ENCODE data around the gene PRKAG2.
"Not testable (repeated sequence)": the region's sequence is repeated elsewhere in the genome, so short reads cannot be mapped to it uniquely, and the experiment has no call there.

Gene PRKAG2

GRCh38 chr7:151568956-151569940, 307.7 kb downstream of the PRKAG2 start:
- no peak for DNase-seq

DNA sequence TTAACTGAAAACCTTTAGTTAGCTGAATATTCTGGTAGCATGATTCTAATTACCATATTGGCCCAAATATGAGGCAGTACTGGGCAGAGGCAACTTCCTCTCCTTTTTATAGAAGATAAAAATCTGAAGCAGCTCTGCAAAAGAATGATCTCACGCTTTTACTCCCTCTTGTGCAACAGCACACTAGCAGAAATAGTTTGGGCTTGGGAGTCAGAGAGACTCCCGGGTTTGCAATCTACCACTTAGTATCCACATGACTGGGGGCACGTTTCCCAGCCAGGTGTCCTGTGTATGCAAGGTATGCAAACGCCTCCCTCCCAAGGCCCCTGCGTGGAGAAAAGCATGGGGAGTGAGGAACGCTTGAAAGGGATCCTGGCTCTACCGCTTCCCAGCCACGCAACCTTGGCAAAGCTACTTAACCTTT, 310.0 kb downstream of the PRKAG2 start:
- DNase-seq = no peak

- DNase-seq = no peak
Measured at GRCh38 chr7:151565541-151565940, 311.4 kb downstream of the PRKAG2 start.

DNA sequence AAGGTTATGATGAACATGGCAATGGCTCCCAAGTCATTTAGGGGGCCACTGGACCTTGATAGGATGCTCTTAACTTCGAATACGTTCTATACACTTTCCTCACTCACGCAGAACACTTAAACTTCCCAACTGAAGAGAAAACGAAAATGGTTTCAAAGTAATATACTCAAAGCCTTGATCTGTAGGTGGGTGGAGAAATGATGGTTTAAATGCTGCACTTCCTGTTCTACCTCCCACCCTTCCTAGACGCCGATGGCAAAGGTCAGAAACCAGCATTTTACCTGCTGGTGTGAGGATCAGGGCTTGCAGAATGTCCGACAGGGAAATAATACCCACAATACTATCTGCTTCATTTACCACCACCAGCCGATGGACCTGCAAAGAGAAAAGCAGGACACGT, 316.7 kb downstream of the PRKAG2 start:
- no peak for DNase-seq

DNA sequence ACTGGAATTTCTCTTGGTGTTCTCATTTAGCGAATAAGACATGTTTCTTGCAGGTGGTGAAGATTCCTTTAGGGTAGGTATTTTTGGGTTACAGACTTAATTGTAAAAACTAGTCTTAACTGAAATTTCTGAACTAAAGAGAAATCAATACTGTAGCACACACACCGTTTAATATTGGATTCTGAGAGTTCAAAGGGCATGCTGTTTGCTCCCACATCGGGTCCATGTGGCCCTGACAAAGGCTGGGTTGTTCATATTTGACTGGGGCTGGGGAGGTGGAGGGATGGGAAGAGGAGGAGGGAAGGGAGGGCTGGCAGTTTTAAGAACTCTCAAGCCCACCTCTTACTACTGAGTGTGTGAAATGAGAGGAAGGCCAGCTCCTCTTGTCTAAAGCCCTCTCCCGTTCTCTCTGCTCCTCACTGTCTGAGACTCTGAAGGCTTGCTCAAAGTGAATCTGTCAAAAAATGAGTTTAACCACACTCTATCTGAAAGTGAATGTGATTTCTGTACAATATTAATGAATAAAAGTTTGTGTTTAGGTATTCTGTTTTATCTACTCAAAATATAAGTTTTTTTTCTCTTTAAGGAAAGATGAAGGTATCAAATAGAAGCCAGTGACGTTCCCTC, 317.2 kb downstream of the PRKAG2 start:
- no peak for DNase-seq

GRCh38 chr7:151558575-151558974, 318.3 kb downstream of the PRKAG2 start:
- DNase-seq = no peak

- DNase-seq = no peak
Measured at GRCh38 chr7:151556592-151556991, 320.3 kb downstream of the PRKAG2 start.

DNA sequence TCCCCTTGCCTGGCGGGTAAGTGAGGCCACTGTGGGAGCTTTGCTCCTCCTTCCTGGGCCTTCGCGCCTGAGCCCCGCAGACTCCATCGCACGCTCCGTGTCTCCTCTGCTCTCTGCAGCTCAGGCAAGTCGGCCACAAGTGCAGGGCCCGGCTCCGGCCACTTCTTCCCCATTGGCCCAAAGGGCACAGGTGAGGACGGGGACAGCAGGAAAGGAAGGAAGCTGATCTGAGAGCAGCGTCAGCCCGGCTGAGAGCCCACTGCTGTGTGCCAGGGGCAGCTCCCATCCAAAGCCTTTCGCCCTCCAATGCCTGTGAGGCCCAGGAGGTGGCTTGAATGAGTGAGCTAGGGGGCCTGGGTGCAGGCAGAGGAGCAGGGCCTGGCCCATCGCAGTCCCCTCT, 323.6 kb downstream of the PRKAG2 start:
- no peak for DNase-seq

GRCh38 chr7:151552352-151553028, 324.4 kb downstream of the PRKAG2 start:
- DNase-seq = no peak

DNA sequence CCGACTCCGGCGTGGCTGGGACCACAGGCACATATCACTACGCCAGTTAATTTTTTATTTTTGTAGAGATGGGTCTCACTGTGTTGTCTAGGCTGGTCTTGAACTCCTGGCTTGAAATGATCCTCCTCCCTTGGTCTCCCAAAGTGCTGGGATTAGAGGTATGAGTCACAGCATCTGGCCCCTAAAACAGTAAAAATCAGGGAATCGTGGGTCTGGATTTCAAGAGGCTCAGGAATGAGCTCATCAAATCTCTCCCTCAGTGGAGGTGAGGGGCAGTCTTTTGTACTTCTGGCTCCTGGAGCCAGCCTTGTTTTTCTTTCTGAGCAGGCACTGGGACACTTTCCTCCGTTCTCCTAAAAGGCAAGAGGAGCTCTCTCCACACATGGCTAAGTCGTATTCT, 325.1 kb downstream of the PRKAG2 start:
- DNase-seq = no peak

GRCh38 chr7:151550656-151551286, 326.1 kb downstream of the PRKAG2 start:
- no peak for DNase-seq

DNA sequence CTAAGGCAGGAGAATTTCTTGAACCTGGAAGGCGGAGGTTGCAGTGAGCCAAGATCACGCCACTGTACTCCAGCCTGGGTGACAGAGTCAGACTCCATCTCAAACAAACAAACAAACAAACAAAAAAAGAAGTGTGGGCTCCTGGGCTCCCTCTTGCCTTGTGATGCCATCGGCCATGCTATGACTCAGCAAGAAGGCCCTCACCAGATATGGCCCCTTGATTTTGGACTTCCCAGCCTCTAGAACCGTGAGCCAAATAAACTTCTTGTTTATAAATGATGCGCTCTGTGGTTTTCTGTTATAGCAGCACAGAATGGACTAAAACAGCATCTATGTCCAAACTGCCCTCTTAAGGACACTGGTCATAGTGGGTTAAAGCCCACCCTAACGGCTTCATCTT, 327.3 kb downstream of the PRKAG2 start:
- DNase-seq = no peak

- no peak for DNase-seq
Measured at GRCh38 chr7:151549083-151549482, 327.8 kb downstream of the PRKAG2 start.

DNA sequence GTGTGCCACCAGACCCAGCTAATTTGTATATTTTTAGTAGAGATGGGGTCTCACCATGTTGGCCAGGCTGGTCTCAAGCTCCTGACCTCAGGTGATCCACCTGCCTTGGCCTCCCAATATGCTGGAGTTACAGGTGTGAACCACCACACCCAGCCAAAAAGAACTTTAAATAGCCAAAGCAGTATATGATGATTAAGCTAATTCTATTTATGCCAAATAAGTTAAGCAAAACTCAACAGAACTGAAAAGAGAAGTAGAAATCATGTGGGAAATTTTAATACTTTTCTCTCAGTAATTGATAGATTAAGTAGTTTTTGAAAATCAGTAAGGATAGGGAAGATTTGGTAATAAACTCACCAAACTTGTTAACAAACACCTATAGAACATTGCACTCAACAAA, 332.7 kb downstream of the PRKAG2 start:
- no peak for DNase-seq

GRCh38 chr7:151542606-151543130, 334.2 kb downstream of the PRKAG2 start:
- DNase-seq = no peak

GRCh38 chr7:151541709-151542499, 335.0 kb downstream of the PRKAG2 start:
- DNase-seq = no peak

DNA sequence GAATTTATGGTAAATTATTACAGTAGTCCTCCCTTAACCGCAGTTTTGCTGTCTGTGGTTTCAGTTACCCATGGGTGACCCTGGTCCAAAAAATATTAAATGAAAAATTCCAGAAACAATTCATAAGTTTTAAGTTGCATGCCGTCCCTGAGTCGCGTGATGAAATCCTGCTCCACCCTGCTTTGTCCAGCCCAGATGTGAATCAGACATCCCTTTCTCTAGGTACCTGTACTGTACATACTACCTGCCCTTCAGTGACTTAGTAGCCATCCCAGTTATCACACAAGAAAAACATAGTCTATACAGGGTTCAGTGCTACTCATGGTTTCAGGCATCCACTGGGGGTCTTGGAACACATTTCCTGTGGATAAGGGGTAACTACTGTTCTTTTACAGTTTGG, 336.8 kb downstream of the PRKAG2 start:
- no peak for DNase-seq

DNA sequence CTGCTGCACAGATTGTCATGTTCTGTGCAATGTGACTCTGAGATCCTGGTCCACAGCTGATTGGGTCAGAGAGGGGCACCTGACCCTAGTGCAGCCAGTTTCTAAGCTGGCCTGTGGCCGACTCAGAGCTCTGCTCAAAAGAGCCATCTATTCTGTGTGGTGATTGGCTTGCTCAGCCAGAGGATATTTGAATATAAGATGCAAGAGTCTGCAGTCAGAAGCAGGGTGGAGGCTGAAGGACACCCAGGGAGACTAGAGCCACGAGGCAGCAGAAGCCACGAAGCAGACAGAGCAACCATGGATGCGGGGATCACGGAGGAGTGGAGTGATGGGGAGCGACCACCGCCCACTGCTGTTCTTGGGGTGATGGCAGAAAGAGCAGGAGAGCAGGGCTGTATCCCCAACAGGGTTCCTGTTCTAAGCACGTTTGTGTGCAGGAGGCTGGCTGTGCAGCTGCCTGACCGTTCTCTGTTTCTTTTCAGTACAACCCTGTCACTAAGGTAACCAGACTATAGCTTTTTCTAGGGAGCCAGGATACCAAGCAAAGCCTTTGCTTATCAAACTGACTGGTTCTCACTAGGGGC, 337.7 kb downstream of the PRKAG2 start:
- DNase-seq = no peak

- no peak for DNase-seq
Measured at GRCh38 chr7:151537818-151538561, 338.9 kb downstream of the PRKAG2 start.

DNA sequence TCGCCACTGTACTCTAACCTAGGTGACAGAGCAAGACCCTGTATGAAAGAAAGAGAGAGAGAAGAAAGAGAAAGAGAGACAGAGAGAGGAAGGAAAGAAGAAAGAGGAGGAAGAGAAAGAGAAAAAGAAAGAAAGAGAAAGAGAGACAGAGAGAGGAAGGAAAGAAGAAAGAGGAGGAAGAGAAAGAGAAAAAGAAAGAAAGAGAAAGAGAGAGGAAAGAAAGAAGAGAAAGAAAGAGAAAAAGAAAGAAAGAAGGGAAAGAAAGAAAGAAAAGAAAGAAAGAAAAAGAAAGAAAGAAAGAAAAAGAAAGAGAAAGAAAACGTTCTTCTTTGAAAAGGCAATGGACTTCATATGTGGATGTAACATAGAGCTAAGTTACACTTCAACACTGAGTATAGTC, 340.7 kb downstream of the PRKAG2 start:
- not testable (repeated sequence) for DNase-seq

DNA sequence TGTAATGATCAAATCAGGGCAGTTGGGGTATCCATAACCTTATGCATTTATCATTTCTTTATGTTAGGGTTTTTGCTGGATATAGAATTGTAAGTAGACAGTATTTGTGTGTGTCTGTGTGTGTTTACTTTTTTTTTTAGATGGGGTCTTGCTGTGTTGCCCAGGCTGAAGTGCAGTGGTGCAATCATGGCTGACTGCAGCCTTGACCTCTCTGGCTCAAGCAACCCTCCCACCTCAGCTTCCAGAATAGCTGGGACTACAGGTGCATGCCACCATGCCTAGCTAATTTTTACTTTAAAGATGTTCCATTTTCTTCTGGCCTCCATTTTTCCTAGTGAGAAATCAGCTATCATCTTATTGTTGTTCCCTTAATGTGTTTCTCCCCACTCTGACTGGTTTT, 347.1 kb downstream of the PRKAG2 start:
- DNase-seq = no peak
